MCF 10A (cell line): Measurements from ENCODE around the gene YBX1. TPM values are rescaled to one million over a fixed set of nuclear protein-coding genes. Genes with fewer than 3 reads are reported as not detected.

Experiments
- BruUV-seq: library from RNA; stranded (reverse); fragments of 400-500 nt; replicated peaks from 2 replicates; lab custom pipeline; 2021; lab: Mats Ljungman, UMichigan
- CTCF ChIA-PET: fragments of 300-600 bp; sonication (Branson Sonifier 250); formaldehyde crosslinking; extraction: SDS; loops from one replicate; lab custom pipeline; 2021; ENCODE audit warnings: antibody characterized with exemption, inconsistent platforms; lab: Yijun Ruan, JAX
- POLR2A ChIA-PET: fragments of 300-600, 350-650 bp; sonication (Branson Sonifier 250); formaldehyde crosslinking; extraction: SDS; loops from one replicate; lab custom pipeline; 2020; ENCODE audit warnings: antibody characterized with exemption, inconsistent platforms; lab: Yijun Ruan, JAX
- DNase-seq: peaks from one replicate; pipeline ENCODE4 v3.0.0-alpha.2; 2018; ENCODE audit not compliant: unreplicated experiment
- H3K27ac Mint-ChIP-seq: one replicate; pipeline ENCODE4 v1.8.0; 2022; ENCODE audit warnings: mild to moderate bottlenecking, low read depth, mixed read lengths; ENCODE audit not compliant: unreplicated experiment
- H3K27me3 Mint-ChIP-seq: one replicate; pipeline ENCODE4 v1.8.0; 2022; ENCODE audit warnings: mixed read lengths; ENCODE audit not compliant: insufficient read depth, unreplicated experiment
- H3K36me3 Mint-ChIP-seq: one replicate; pipeline ENCODE4 v1.8.0; 2022; ENCODE audit warnings: mild to moderate bottlenecking, moderate library complexity, mixed read lengths; ENCODE audit not compliant: insufficient read depth, unreplicated experiment
- H3K4me1 Mint-ChIP-seq: one replicate; pipeline ENCODE4 v1.8.0; 2022; ENCODE audit warnings: mixed read lengths; ENCODE audit not compliant: insufficient read depth, unreplicated experiment
- H3K4me3 Mint-ChIP-seq: one replicate; pipeline ENCODE4 v1.8.0; 2022; ENCODE audit warnings: mild to moderate bottlenecking, moderate library complexity, mixed read lengths; ENCODE audit not compliant: unreplicated experiment
- H3K9me3 Mint-ChIP-seq: one replicate; pipeline ENCODE4 v1.8.0; 2022; ENCODE audit warnings: mixed read lengths; ENCODE audit not compliant: unreplicated experiment
- intact Hi-C: fragments of 100-400 bp; cut with micrococcal nuclease; formaldehyde crosslinking; loops from 2 replicates; pipeline ENCODE4 v1.14.1; 2022
- total RNA-seq: library from RNA; stranded (reverse); gene quantifications from 2 replicates; pipeline ENCODE4 v1.2.3, GENCODE V29; 2022
- TF ChIP-seq, protein P1 (sequence below): fragments of 200-600 bp; IDR thresholded peaks from one replicate; pipeline ENCODE4 v1.8.0; 2022; ENCODE audit warnings: antibody characterized with exemption, mild to moderate bottlenecking; ENCODE audit not compliant: unreplicated experiment

YBX1 gene
- total RNA-seq, 1 experiment from 2014 or later: 1,200 TPM

DNA sequence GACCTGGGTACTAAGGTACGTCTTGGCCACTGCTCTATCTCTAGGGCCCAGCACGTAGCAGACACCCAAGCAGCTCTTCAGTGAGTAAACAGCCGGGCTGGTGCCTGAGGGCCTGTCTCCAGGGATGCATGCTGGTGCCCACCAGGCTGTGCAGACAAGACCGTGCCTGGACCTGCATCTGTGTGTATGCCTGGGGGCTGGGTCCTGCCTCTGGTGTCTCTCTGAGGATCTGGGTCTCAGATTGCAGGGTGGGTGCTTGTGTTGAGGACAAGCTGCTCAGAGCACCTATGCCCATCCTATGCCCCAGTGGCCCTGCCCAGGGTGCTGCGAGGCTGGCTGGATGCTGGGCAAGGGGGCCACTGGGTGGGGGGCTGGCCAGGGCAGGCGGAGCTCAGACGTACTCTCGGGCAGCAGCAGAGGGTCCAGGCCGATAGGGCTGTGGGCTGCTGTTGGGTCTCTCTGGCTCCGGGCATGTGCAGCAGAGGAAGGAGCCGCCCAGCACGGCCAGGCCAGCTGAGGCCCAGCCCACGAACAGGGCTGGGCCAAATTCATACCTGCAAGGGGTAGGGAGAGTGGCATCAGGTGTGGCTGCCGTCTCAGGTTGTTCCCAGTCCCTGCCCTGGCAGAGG lies 53.4 kb downstream of the YBX1 start:
- POLR2A ChIA-PET: interaction anchor here (1.1 to 1.2 kb wide), 3 partner anchors 10 to 77 kb away, joined by 3 to 4 read pairs (median 4); partner anchors contain the start of gene YBX1

DNA sequence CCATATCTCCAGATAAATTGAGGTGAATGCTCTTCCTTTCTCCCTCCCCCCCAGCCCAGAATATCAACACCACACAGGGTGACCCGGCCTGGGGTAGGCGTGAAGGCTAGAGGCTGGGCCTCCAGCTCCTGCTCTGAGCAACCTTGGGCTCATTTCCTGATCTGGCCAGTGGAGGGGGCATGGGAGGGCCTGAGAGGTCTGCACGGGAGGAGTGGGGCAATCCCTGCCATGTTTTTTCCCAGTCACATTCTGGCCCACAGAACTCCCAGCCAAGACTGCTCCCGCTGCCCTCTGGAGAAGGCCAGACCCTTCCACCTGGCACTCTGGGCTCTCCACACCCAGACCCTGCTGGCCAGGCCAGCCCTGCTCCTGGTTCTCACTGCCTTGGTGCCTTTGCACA lies 53.9 kb downstream of the YBX1 start:
- no peaks in the 10 kb centered on the region for H3K36me3 Mint-ChIP-seq
- CTCF ChIA-PET: no interaction called here
- no TSS peak for BruUV-seq
- TF ChIP-seq, protein P1, sequence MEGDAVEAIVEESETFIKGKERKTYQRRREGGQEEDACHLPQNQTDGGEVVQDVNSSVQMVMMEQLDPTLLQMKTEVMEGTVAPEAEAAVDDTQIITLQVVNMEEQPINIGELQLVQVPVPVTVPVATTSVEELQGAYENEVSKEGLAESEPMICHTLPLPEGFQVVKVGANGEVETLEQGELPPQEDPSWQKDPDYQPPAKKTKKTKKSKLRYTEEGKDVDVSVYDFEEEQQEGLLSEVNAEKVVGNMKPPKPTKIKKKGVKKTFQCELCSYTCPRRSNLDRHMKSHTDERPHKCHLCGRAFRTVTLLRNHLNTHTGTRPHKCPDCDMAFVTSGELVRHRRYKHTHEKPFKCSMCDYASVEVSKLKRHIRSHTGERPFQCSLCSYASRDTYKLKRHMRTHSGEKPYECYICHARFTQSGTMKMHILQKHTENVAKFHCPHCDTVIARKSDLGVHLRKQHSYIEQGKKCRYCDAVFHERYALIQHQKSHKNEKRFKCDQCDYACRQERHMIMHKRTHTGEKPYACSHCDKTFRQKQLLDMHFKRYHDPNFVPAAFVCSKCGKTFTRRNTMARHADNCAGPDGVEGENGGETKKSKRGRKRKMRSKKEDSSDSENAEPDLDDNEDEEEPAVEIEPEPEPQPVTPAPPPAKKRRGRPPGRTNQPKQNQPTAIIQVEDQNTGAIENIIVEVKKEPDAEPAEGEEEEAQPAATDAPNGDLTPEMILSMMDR: peak; percentile 24
- H3K27ac Mint-ChIP-seq: no peak overlapping the region
- H3K4me3 Mint-ChIP-seq: no peak overlapping the region
- no peaks in the 10 kb centered on the region for H3K27me3 Mint-ChIP-seq
- peaks cover 6% of the 10 kb centered on the region for H3K4me1 Mint-ChIP-seq
- DNase-seq: peak; percentile 49
- POLR2A ChIA-PET: interaction anchor here (1.1 to 1.2 kb wide), 2 partner anchors 54 to 77 kb away, joined by 3 to 4 read pairs; partner anchors contain the start of gene YBX1
- intact Hi-C loops: loop anchor here (10.0 kb wide), 1 partner anchor 591 kb away; no protein-coding TSS in a partner anchor
- no peaks in the 10 kb centered on the region for H3K9me3 Mint-ChIP-seq

More for the DNA sequence above, 53.4 kb downstream of the YBX1 start:
- Mint-ChIP-seq H3K27me3 (no peaks in the 10 kb centered on the region), H3K4me1 (peaks cover 6% of the 10 kb centered on the region), H3K9me3 (no peaks in the 10 kb centered on the region), H3K27ac (no peak overlapping the region), H3K4me3 (no peak overlapping the region), H3K36me3 (no peaks in the 10 kb centered on the region)
- intact Hi-C loops: loop anchor here (10.0 kb wide), 1 partner anchor 591 kb away; no protein-coding TSS in a partner anchor
- DNase-seq: no peak
- BruUV-seq: no TSS peak
- CTCF ChIA-PET: no interaction called here
- TF ChIP-seq, protein P1: no peak

DNA sequence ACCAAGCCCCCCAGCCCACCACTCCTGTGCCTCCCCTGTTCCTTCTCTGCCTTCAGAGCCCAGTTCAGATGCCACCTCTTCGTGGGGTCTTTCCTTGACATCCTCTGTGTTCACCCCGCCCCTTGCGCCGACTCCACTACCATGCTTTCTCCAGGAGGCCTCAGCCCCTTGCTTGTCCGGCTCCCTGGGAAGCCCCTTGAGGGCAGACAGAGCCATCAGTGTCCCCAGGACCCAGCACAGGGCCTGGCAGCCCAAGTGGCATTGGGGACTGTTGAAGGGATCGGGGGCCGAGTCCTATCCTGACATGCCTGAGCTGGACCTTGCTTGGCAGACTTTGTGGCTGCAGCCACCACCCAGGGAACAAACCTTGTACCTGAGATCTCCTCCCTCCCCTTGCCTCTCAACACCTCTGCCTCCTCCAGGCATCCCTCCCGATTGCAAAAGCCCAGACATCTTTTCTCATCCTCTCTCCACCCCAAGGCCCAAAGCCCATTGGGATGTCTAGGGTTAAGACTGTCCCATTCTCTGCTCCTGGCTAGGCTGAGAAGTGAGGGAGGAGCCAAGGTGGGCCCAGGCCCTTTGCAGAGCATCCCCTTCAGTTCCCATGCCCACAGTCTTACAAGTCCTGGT lies 54.5 kb downstream of the YBX1 start:
- POLR2A ChIA-PET: interaction anchor here (1.1 kb wide), 1 partner anchor 9 kb away, joined by 3 read pairs; no protein-coding TSS in a partner anchor
- peaks cover 6% of the 10 kb centered on the region for H3K4me1 Mint-ChIP-seq
- no peaks in the 10 kb centered on the region for H3K9me3 Mint-ChIP-seq
- BruUV-seq: no TSS peak
- no peak for DNase-seq
- no peaks in the 10 kb centered on the region for H3K27me3 Mint-ChIP-seq
- H3K27ac Mint-ChIP-seq: peak overlapping the region; percentile 44
- intact Hi-C loops: loop anchor here (10.0 kb wide), 1 partner anchor 592 kb away; no protein-coding TSS in a partner anchor
- H3K4me3 Mint-ChIP-seq: no peak overlapping the region
- TF ChIP-seq, protein P1: no peak
- CTCF ChIA-PET: no interaction called here
- no peaks in the 10 kb centered on the region for H3K36me3 Mint-ChIP-seq

DNA sequence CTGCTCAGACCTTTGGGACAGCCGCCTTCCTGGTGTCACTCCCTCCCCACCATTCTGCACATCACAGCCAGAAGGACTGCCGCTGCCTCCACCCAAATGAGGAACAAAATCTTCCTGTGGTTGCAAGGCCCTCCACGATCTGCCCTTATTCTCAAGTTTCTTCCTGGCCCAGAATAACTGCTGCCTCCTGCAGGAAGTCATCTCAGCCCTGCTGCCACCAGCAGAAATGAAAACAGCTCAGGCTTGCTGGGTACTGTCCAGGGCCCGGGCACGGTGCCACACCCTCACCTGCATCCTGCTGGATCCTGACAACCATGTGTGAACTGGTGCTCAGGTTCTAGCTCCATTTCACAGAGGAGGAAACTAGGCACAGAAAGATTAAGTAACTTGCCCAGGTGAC lies 55.0 kb downstream of the YBX1 start:
- DNase-seq: peak; percentile 57
- intact Hi-C loops: loop anchor here (10.0 kb wide), 1 partner anchor 592 kb away; no protein-coding TSS in a partner anchor
- Mint-ChIP-seq H3K27me3 (no peaks in the 10 kb centered on the region), H3K4me1 (peaks cover 6% of the 10 kb centered on the region), H3K9me3 (no peaks in the 10 kb centered on the region), H3K36me3 (no peaks in the 10 kb centered on the region), H3K27ac (peak overlapping the region; percentile 44), H3K4me3 (no peak overlapping the region)
- TF ChIP-seq, protein P1: no peak
- no TSS peak for BruUV-seq
- CTCF ChIA-PET: interaction anchor here (0.7 to 0.9 kb wide), 2 partner anchors 51 to 57 kb away, joined by 3 read pairs; no protein-coding TSS in a partner anchor
- POLR2A ChIA-PET: interaction anchor here (0.9 to 1.1 kb wide), 2 partner anchors 8 to 29 kb away, joined by 3 to 5 read pairs; no protein-coding TSS in a partner anchor
